Ovary (tissue), 3 donors: Measurements from ENCODE around the gene CCDC187.

Experiments
- POLR2A ChIP-seq: fragments of 450-650 bp; IDR thresholded peaks from one replicate; pipeline ENCODE4 v1.6.1; 2017; ENCODE audit warnings: antibody characterized with exemption, mild to moderate bottlenecking, moderate library complexity
- TF ChIP-seq, protein P1 (sequence below), 3 donors: fragments of 450-650 bp in 2 of 3; fragments of 200-600 bp in 1 of 3; IDR thresholded peaks; one replicate each; pipeline versions ENCODE4 v1.5.1 to v1.8.0; 2016 to 2022; ENCODE audit warnings: antibody characterized with exemption in 3 of 3, mild to moderate bottlenecking in 1 of 3
- donor health status: DM: no; HTN: no; CAD: no.

DNA sequence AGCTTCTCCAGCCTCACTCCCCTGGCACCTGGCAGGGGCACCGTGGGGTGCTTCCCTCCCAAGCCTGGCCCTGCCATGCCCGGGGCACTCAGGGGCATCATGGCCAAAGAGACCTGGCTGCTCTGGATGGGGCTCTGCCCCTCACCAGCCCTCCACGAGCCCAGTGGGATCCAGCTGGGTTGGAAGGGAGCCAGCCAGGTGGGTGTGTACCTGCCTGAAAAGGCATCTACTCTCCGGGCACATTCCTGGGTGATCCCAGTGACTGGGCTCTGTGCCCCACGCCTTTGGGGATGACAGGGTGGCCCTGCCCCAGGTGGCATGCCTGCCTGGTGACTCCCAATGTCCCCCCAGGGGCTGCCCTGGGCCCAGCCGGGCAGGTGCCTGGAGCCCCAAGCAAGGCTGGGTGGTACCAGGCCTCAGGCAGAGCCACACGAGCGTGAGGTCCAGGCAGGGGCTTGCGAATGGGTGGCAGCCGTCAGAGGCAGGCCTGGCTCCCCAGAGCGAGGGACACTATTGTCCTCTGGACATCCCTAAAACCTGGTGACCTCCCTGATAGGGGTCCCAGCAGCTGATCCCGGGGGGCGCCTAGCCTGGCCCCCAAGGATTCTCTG, 24.2 kb upstream of the CCDC187 start:
- TF ChIP-seq, protein P1, sequence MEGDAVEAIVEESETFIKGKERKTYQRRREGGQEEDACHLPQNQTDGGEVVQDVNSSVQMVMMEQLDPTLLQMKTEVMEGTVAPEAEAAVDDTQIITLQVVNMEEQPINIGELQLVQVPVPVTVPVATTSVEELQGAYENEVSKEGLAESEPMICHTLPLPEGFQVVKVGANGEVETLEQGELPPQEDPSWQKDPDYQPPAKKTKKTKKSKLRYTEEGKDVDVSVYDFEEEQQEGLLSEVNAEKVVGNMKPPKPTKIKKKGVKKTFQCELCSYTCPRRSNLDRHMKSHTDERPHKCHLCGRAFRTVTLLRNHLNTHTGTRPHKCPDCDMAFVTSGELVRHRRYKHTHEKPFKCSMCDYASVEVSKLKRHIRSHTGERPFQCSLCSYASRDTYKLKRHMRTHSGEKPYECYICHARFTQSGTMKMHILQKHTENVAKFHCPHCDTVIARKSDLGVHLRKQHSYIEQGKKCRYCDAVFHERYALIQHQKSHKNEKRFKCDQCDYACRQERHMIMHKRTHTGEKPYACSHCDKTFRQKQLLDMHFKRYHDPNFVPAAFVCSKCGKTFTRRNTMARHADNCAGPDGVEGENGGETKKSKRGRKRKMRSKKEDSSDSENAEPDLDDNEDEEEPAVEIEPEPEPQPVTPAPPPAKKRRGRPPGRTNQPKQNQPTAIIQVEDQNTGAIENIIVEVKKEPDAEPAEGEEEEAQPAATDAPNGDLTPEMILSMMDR (IDR thresholded peaks at IDR 0.05), result no peak
- TF ChIP-seq POLR2A, result no peak
